Measurements from ENCODE around the gene BTC.
"Not testable (repeated sequence)": the region's sequence is repeated elsewhere in the genome, so short reads cannot be mapped to it uniquely, and the experiment has no call there.

BTC gene

DNA sequence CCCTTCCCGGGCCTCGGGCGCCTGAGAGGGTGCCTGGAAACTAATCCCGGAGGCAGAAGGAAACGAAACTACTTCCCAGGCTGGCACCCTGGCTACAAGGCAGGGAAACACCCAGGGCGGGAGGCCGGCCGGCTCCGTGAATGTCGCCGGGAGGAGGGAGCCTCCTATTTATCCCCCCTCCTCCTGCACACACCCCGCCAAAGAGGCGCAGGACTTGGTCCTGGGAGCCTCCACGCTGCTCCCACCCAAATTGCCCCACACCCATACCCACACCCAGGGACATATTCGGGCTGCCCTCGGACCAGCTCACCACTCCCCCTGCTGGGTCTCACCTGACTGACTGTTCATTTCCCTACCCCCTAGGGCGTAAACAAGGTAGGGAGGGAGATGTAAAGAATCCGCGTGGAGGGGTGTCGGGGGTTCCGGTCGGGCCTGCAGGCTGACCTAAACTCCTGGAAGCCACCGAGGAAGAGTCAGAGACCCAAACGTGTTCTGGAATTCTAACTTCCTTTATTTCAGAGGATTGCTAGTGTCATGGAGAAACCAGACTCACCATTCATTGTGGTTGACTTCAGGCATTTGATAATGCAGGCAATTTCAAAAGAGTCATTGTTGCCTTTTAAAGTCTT is at the start of gene BTC:
TSS of gene BTC (minus strand) at position 142 of the 629 bp plus-strand sequence. CDS start 198 bp downstream, outside the sequence.
- no peak for DNase-seq

- no peak for DNase-seq
Observed at GRCh38 chr4:74840936-74841509, 46.7 kb upstream of the BTC start.

DNA sequence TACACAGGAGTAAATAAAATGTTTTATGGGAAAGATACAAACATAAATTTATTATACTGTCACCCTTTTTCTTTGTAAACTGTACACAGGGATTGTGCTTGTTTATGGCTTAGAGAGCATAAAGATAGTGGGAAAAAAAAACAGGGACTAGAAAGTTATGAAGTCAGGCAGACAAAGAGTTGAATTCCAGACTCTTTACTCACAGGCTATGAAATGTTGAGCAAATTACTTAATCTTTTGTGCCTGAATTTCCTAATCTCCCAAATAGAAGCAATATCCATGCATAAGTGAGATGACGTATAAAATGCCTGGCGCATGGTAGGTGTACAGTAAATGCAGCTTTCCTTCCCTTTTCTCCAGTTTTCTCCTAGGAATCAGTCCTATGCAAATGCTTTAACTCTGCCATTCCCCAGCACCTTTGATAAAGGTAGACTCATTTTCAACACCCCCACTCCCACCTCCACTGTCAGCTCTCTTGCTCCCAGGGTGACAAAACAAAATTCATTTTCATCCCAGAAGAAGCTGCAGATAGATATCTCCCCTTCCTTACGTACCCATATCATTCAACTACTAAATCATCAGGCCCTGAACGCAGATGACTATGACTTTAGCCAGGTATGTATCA is 44.5 kb upstream of the BTC start:
- no peak for DNase-seq

- DNase-seq = no peak
Observed at GRCh38 chr4:74830928-74831327, 36.6 kb upstream of the BTC start.

DNA sequence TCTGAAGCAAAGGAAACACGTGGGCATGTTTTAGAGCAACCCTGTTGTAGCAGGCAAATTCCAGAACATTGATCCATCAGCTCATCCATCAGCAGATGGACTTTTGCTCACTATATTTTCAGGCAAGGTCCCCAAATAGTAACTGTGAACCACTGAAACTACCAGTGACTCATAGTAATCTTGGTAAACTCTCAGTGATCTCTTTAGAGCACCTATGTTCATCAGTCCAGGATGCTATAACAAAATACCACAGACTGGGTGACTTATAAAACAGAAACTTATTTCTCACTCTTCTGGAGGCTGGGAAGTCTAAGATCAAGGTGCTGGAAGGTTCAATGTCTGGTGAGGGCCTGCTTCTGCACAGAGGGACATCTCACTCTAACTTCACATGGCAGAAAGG is 28.9 kb upstream of the BTC start:
- DNase-seq = no peak

DNA sequence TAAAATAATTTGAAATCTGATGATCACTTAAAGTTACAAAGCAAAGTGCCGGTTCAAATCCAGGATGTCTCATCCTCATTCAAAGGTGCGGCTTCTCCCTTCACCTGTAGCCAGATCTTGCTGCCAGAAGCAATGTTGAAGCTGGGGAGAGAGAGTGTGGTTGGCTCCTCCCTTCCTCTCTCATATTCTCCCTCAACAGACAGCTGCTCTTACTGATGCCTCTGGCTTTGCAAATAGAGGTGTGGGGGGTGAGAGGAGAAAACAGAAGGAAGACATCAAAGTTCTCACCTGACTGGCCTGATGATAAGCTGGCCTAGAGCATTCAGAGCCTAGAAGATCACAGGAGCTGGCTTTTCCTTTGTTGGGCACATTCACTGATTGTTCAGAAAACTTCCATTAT is 28.3 kb upstream of the BTC start:
- no peak for DNase-seq

GRCh38 chr4:74821541-74821940 is 27.2 kb upstream of the BTC start:
- no peak for DNase-seq

GRCh38 chr4:74814052-74814451 is 19.7 kb upstream of the BTC start:
- DNase-seq = no peak

DNA sequence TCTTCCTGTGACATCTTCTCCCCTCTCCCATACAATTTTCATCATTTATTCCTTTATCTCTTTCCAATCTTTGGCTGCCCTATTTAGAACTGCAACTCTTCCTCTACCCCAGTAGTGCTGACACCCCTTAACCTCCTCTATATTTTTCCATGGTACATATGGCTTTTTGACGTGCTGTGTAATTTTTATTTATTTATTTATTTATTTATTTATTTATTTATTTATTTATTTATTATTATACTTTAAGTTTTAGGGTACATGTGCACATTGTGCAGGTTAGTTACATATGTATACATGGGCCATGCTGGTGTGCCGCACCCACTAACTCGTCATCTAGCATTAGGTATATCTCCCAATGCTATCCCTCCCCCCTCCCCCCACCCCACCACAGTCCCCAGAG is 17.7 kb upstream of the BTC start:
- DNase-seq = not testable (repeated sequence)

DNA sequence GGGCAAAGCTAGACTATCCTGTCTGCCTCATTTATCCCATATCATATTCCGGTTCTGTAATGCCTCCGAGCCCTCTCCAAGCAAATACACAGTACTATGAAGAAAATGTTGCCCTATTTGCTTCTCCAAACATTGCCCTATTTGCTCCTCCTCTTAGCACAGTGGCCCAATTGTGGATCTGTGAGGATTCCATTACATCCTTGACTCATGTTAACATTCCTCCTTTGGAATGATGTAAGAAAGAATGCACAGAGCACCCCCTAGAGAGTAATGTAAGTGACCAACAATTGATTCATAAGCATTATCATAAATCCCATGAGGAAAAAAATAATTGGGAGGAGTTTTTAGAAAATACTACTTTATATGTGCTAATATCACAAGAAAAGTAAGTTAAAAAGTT is 11.3 kb upstream of the BTC start:
- DNase-seq = no peak

DNA sequence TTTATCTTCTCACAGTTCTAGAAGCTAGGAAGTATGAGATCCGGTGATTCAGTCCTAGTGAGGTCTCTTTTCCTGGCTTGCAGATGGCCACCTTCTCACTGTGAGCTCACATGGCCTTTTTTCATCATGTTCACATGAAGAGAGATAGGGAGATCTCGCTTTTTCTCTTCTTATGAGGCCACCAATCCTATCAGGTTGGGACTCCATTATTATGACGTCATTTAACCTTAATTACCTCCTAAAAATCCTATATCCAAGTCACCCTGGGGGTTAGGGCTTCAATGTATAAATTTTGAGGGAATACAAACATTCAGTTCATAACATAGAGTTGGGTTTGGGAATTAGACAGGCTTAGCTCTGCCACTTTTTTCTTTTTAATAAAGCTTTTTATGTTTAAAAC is 6.0 kb upstream of the BTC start:
- no peak for DNase-seq

- no peak for DNase-seq
Observed at GRCh38 chr4:74796631-74797030, 2.3 kb upstream of the BTC start.

DNA sequence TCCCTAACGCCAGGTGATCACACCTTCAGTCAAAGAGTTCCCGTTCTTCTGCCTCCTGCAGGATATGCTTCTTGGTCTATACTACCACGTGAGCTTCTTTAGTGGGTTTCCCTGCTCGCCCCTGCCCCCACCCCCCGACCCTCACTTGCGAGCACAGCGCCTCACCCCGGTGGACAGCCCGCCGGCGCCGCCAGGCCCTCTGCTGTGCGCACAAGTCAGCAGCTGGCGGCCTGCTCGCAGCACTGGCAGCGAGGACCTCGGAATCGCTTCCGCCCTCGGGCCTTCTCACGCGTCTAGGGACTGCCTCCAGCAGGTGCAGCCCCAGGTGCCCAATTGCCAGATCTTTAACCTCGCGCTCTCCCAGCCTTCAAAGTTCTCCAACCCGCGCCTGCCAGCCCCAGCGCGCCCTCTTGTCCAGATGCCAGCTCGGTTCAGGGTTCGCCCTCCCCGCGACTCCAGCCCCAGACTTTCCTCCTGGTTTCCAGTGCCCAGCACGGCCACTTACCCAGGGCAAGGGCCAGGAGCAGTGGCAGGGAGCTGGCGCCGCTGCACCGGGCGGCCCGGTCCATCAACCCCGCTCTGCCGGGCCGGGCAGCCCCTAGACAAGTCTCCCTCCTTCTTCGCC is 454 bp downstream of the BTC start:
- no peak for DNase-seq

DNA sequence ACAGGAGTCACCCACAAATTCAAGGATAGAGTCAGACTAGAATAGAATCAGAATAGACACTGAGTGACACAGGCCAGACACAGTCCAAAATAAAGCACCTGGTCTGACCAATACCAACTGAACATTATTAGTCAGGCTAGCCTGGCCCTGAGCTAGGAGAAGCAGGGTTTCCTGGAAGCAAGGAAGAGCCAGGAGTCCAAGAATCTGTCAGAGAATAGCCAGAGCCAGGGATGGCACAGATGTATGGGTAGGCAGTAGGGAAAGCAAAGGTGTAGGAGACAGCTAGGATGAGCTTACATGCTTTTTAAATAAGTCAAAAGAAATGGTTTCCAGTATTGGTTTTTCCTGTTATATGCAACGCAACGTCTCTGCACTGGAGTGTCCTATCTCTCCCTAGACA is 3.7 kb downstream of the BTC start:
- no peak for DNase-seq

- DNase-seq = no peak
Observed at GRCh38 chr4:74789518-74789917, 4.8 kb downstream of the BTC start.

- no peak for DNase-seq
Observed at GRCh38 chr4:74777531-74777930, 16.8 kb downstream of the BTC start.

DNA sequence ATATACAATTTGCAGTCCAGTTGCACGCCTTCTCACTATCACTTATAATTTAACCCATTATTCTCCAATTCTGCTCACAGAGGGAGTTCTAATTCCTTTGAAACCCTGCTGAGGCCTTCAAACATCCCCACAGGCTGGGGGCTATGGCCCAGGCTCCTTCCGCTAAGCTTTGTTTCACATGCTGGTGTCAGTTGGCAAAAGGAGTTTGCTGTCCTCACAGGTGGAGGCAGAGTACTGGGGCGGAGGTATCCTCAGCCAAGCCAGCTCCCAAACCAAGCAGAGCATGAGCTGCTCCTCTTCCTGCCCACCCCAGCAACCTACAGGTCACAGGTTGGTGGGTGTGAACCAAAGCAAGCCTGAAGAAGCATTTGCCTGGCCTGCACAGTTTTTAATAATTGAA is 21.5 kb downstream of the BTC start:
- DNase-seq = no peak

DNA sequence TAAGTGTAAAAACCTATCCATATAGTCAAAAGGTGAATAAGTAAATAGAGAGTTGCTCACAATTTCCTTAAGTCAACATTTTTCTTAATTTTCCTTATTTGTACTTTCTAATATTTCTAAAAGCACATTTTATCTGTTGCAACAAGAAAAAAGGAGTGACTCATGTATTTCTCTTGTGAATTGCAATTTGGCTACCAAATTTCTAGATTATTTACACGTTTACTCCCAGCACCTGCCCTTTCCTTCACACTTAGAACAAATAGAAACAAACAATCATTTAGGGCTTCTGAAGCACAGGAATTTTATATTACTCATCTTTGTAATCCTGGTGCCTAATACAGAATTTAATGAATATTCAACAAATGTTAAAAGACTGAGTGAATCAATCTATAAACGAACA is 22.2 kb downstream of the BTC start:
- DNase-seq = no peak

DNA sequence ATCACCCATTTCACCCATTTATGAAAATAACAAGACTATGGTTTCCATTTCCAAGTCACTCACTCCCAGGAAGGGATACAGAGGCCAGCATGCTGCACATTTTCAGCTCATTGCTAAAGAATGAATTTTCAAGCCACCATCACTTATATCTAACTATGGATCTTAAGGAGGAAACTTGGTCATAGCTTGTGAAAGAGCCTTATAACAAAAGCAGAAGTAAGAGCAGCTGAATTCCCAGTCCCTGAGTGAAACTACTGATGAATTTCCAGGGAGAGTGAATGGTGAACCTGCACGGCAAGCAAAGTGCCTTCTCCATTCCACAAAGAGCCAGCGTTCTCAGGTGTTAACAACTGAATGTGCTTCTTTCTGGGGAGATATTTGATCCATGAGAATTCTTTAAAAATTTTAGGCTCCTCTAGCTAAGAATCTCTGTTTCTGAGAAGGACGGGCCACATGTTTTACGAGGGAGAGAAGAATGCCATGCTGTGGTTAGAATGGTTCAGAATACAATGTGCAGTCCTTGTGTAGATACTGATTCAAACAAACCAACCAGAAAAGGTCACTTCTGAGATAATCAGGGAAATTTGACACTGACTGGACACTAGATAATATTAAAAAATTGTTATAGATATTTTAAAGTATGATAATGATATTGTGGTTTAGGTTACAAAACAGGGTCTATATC is 24.0 kb downstream of the BTC start:
- no peak for DNase-seq

DNA sequence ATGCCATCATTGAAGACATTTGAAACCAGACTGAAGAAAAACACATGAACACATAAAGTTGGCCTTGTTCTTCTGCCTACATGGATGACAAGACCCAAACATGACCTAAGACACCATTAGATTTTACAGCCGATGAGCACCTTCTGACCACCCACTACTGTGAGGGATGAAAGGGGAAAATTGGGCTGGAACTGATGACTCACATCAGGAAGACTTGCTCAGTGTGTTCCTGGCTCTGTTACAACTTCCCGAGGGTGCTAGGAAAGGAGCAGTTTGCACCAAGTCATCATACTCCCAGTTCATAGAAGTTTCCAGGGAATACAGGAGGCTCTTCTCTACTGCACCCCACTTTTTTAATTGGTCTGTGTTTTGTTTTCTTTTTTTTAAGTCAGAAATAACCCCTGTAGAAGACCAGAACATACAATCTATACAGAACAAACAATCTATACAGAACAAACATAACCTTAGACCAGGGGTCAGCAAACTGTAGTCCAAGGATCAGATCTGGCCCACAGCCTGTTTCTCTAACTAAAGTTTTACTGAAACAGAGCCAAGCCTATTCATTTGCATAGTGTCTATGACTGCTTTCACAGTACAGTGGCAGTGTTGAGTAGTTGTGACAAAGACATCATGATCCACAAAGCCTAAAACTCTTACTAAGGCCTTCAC is 25.3 kb downstream of the BTC start:
- DNase-seq = no peak

GRCh38 chr4:74764119-74764518 is 30.2 kb downstream of the BTC start:
- DNase-seq = no peak

DNA sequence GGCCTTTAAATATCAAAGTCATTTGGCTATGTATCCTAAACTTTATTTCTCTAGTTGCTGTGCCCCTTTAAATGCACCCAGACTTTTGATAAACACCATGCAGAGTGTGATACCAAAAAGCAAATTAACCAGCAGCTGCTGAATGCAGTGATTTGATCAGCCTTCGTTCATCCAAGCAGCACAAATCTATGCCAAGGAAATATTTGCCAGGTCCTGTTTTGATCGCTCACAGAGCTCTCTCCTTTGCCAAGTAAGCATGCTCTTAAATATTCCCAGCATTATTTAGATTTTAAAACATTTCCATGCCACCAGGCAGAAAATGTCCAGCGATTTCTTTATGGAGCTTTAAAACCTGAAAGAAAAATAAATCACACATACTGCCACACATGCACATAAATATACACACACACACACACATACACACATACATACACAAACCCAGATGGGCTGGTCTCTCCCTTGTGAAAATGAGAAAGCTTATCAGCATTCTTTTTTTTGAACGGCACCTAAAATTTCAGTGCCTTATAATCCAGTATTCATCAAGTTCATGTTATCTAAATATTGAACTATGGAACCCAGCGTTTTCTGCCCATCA is 35.7 kb downstream of the BTC start:
- no peak for DNase-seq

GRCh38 chr4:74757136-74757535 is 37.2 kb downstream of the BTC start:
- no peak for DNase-seq

Data from stimulated activated CD4-positive, alpha-beta T cell treated with anti-CD3 and anti-CD28 coated beads, Interleukin-2, amount 100 ng/mL, for 48 hours (primary cell).